Stimulated activated CD8-positive, alpha-beta memory T cell treated with anti-CD3 and anti-CD28 coated beads, Interleukin-4, amount 100 ng/mL, for 24 hours (primary cell): Measurements from ENCODE around the gene TMBIM1.
"Not testable (repeated sequence)": the region's sequence is repeated elsewhere in the genome, so short reads cannot be mapped to it uniquely, and the experiment has no call there.

Experiments used
- DNase-seq: peaks from one replicate; pipeline ENCODE4 v3.0.0-alpha.2; 2020; ENCODE audit warnings: low read depth

The TMBIM1 gene

GRCh38 chr2:218290316-218291261 lies 1.7 kb downstream of the TMBIM1 start:
- DNase-seq: no peak

GRCh38 chr2:218289639-218290315 lies 2.5 kb downstream of the TMBIM1 start:
- DNase-seq: no peak

GRCh38 chr2:218286570-218287459 lies 5.5 kb downstream of the TMBIM1 start:
- peak; percentile 67 for DNase-seq

GRCh38 chr2:218285604-218286003 lies 6.7 kb downstream of the TMBIM1 start:
- no peak for DNase-seq

- DNase-seq: peak; percentile 42
Measured at GRCh38 chr2:218284106-218284811, 8.0 kb downstream of the TMBIM1 start.

- DNase-seq: no peak
Measured at GRCh38 chr2:218282173-218282991, 9.9 kb downstream of the TMBIM1 start.

GRCh38 chr2:218281449-218281848 lies 10.9 kb downstream of the TMBIM1 start:
- no peak for DNase-seq

- no peak for DNase-seq
Measured at GRCh38 chr2:218280260-218280870, 11.9 kb downstream of the TMBIM1 start.

- no peak for DNase-seq
Measured at GRCh38 chr2:218278531-218279360, 13.6 kb downstream of the TMBIM1 start.

- no peak for DNase-seq
Measured at GRCh38 chr2:218277921-218278320, 14.4 kb downstream of the TMBIM1 start.

- no peak for DNase-seq
Measured at GRCh38 chr2:218276986-218277755, 15.1 kb downstream of the TMBIM1 start.

GRCh38 chr2:218275371-218276072 lies 16.8 kb downstream of the TMBIM1 start:
- no peak for DNase-seq

GRCh38 chr2:218274586-218274985 lies 17.7 kb downstream of the TMBIM1 start:
- DNase-seq: no peak

GRCh38 chr2:218273908-218274249 lies 18.4 kb downstream of the TMBIM1 start:
- DNase-seq: no peak

- DNase-seq: not testable (repeated sequence)
Measured at GRCh38 chr2:218273214-218273907, 18.9 kb downstream of the TMBIM1 start.

GRCh38 chr2:218272531-218273212 lies 19.6 kb downstream of the TMBIM1 start:
- DNase-seq: peak; percentile 66
